ENCODE measurements around the gene HTATIP2.
A peak's percentile ranks its signal among the peaks of the same experiment; 100 is the strongest.

The HTATIP2 gene

GRCh38 chr11:20363500-20364340, at the start of gene HTATIP2:
Gene HTATIP2 (plus strand): TSS chr11:20363714. CDS start chr11:20364238, 524 bp downstream.
- no peak for TF ChIP-seq ZFP3 (CRISPR knock-in tag; IDR thresholded peaks at IDR 0.05)
- TF ChIP-seq CREB5 (CRISPR knock-in tag; IDR thresholded peaks at IDR 0.05; ENCODE audit: low read depth), result no peak
- no peak for TF ChIP-seq TSHZ2 (CRISPR knock-in tag; IDR thresholded peaks at IDR 0.05)
- TF ChIP-seq POU6F1 (CRISPR knock-in tag; IDR thresholded peaks at IDR 0.05; ENCODE audit: borderline replicate concordance, low read depth), result no peak
- ATAC-seq, result no peak

- no peak for ATAC-seq
- TF ChIP-seq TSHZ2 (CRISPR knock-in tag; IDR thresholded peaks at IDR 0.05) (peak; percentile 29; the same call in 1 of the 2 replicates), PPARA (CRISPR knock-in tag; IDR thresholded peaks at IDR 0.05; ENCODE audit: borderline replicate concordance) (no peak), PATZ1 (CRISPR knock-in tag; IDR thresholded peaks at IDR 0.05; ENCODE audit: borderline replicate concordance) (no peak), RARB (CRISPR knock-in tag; IDR thresholded peaks at IDR 0.05) (no peak), BACH2 (CRISPR knock-in tag; IDR thresholded peaks at IDR 0.05; ENCODE audit: borderline replicate concordance) (no peak), OSR1 (CRISPR knock-in tag; IDR thresholded peaks at IDR 0.05) (no peak), ESRRG (CRISPR knock-in tag; IDR thresholded peaks at IDR 0.05) (no peak), ZFP3 (CRISPR knock-in tag; IDR thresholded peaks at IDR 0.05) (peak; percentile 89), POU6F1 (CRISPR knock-in tag; IDR thresholded peaks at IDR 0.05; ENCODE audit: borderline replicate concordance, low read depth) (no peak), CSRNP3 (CRISPR knock-in tag; IDR thresholded peaks at IDR 0.05) (no peak), GLIS3 (CRISPR knock-in tag; IDR thresholded peaks at IDR 0.05) (no peak), TCF4 (CRISPR knock-in tag; IDR thresholded peaks at IDR 0.05; ENCODE audit: borderline replicate concordance) (peak; percentile 85; the same call in 1 of the 2 replicates), TOX (CRISPR knock-in tag; IDR thresholded peaks at IDR 0.05; ENCODE audit: borderline replicate concordance) (no peak), ZNF70 (CRISPR knock-in tag; IDR thresholded peaks at IDR 0.05) (no peak), CSDC2 (CRISPR knock-in tag; IDR thresholded peaks at IDR 0.05) (no peak), ZNF8 (CRISPR knock-in tag; IDR thresholded peaks at IDR 0.05) (no peak), CREB5 (CRISPR knock-in tag; IDR thresholded peaks at IDR 0.05; ENCODE audit: low read depth) (no peak), ZC3H10 (CRISPR knock-in tag; IDR thresholded peaks at IDR 0.05) (no peak), ARNTL (CRISPR knock-in tag; IDR thresholded peaks at IDR 0.05; ENCODE audit: borderline replicate concordance, low read depth) (no peak)
These were observed 47.7 kb upstream of the HTATIP2 start for GRCh38 chr11:20315800-20316199.

All from SK-N-SH treated with all-trans-retinoic acid at 6 μM for 48 hours (cell line).